Fibroblast of skin of scalp (primary cell): Measurements from ENCODE around the gene MYO5A.
"Not testable (repeated sequence)": the region's sequence is repeated elsewhere in the genome, so short reads cannot be mapped to it uniquely, and the experiment has no call there.

Source experiments
- DNase-seq: peaks from one replicate; pipeline ENCODE4 v3.0.0-alpha.2; 2013

Gene MYO5A

DNA sequence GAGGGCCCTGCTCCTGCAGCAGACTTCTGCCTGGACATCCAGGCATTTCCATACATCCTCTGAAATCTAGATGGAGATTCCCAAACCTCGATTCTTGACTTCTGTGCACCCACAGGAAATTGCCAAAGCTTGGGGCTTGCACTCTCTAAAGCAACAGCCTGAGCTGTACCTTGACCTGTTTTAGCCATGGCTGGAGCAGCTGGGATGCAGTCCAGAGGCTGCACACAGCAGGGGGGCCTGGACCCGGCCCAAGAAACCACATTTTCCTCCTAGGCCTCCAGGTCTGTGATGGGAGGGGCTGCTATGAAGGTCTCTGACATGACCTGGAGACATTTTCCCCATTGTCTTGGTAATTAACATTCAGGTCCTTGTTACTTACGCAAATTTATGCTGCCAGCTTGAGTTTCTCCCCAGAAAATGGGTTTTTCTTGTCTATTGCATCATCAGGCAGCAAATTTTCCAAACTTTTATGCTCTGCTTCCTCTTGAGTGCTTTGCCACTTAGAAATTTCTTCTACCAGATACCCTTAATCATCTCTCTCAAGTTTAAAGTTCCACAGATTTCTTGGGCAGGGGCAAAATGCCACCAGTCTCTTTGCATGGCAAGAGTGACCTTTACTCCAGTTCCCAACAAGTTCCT is 11.8 kb upstream of the MYO5A start:
- DNase-seq = no peak

- DNase-seq = no peak
Measured at GRCh38 chr15:52537459-52537858, 8.8 kb upstream of the MYO5A start.

DNA sequence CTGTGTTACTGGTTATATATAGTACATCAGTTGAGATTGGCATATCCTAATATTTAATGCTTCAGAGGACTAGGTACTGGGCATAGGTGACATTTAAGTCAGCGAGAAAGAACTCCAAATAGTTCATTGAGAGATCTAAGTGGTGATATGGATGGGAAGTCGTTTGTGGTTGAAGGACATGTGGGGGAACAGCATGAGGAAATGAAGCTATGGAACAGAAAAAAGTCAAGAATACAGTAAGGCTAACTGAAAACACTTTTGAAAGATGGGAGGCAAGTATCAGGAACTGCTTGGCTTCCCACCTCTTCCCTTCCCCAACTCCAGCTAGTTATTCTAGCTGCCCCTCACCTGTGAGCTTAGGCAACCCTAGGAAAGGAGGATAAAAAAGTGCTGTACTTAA is 3.7 kb upstream of the MYO5A start:
- no peak for DNase-seq

GRCh38 chr15:52529940-52530339 is 1.3 kb upstream of the MYO5A start:
- DNase-seq = no peak

DNA sequence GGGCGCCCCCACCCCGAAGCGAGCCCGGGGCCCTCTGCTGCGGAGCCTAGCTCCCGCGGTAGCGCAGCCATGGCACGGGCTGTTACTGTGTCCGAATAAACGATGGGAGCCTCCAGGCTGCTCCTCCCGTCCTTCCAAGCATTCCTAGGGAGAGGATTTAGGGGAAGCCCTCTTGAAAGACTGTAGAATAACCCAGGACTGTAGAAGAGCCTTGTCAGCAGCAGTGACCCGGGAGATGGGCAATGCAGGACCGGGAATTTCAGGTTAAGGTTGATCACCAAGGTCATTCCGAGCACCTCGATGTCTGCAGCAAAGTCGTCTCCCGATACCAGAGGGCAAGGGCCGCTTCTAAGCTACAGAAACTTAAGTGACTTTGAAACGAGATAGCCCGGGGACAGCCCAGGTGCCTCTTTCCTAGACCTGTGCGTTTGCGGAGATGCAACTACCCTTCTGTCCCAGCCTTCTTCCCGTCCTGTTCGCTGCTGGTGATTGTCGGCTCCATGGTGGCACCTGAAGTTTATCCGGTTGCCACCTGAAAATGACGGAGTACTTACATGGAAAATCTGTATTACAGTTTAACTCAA is 753 bp upstream of the MYO5A start:
- no peak for DNase-seq

DNA sequence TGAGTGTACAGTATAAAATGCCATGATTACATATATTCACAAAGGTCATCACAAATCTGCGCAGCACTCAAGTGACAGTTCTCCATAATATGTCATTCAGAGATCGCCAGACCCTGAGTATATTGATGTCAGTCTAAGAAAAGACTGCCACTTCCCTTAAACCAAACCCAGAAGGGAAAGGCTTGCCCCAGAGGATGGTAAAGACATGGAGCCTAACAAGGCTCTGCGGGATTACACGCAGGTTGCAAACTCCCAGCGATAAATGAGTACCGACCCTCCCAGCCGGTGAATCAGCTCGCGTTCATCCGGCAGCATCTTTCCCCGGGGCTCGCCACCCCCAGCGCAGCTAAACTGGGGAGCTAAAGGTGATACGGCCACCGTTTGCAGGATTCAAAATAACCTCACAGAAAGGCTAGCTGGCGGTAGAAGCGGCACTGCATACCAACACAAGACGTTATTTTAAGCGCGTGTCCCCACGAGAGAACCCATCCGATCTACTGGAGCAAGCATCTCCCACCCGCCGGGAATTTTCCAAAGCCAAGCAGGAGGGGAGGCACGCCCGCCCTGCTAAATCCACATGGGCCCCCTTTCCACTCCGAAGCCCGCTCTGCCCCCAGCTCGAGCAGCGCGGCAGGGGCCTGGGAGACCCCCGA is 643 bp downstream of the MYO5A start:
- peak; percentile 22 for DNase-seq

DNA sequence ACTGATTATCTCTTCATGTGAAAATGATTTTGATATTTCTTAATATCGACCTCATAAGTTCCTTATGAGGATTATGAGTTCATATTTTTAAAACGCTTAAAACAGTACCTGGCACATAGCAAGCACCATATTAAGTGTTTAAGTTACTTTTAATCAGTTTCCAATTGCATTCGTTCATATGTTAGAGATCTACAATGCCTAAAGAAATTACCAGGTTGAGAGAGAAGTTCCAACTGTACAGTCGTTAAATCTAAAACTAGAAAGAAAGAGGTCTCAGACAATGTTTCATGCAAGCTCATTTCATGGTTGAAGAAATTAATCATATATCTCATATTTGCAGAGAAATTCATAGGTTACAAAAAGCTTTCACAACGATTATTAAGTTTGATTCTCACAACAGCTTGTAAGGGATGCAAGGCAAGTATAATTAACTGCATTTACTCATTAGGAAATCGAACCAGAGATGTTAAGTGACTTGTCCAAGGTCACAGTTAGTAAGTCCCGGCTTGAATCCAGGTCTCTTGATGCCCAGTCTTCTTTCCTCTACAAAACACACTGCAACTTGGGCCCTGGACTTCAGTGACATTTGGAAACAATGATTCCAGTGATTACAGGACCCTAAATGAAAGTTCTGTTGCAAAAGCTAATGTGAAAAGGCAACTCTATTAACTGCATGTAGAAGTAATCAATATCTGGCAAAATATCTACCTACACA is 1.3 kb downstream of the MYO5A start:
- DNase-seq = no peak

- DNase-seq = no peak
Measured at GRCh38 chr15:52524223-52525136, 4.2 kb downstream of the MYO5A start.

DNA sequence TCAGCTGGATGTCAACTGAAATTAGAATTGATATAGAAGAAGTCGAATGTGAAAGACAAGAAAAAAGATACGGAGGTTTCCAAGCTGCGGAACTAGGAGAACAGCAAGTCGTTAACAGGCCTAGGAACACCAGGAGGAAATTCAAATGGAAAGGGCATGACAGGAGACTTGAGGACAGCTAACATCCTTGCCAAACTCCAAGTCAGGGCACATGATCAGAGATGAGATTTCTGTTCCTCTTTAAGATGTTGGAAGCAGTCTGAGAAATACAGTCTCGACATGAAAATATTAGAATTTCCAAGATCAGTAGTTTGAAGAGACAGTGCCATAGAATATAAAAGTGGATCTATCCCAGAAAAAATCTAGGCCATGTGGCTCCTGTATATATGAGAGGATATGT is 5.0 kb downstream of the MYO5A start:
- DNase-seq = no peak

- DNase-seq = peak; percentile 83
Measured at GRCh38 chr15:52523192-52523591, 5.5 kb downstream of the MYO5A start.

GRCh38 chr15:52521682-52522081 is 7.0 kb downstream of the MYO5A start:
- no peak for DNase-seq

DNA sequence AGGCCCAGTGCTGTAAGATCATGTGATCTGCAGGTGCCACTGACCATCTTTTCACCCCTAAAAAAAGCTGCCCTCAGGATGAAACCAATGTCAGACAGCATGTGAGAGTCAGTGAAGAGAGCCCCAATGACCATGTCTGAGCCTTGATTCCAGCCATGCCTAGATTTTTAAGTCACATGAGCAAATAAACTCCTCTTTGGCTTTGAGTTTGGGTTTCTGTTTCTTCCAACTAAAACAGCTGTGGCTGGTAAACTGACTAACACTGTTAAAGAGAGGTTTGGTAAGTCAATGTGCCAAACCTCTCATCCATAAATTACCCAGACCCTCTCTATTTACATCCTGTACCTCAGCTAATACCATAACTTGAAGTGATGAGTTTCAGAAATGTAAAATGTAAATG is 8.3 kb downstream of the MYO5A start:
- no peak for DNase-seq

- no peak for DNase-seq
Measured at GRCh38 chr15:52518487-52519371, 10.0 kb downstream of the MYO5A start.

GRCh38 chr15:52517014-52517413 is 11.7 kb downstream of the MYO5A start:
- DNase-seq = no peak

GRCh38 chr15:52515343-52515742 is 13.3 kb downstream of the MYO5A start:
- no peak for DNase-seq

GRCh38 chr15:52514482-52514881 is 14.2 kb downstream of the MYO5A start:
- DNase-seq = no peak

GRCh38 chr15:52512869-52513268 is 15.8 kb downstream of the MYO5A start:
- DNase-seq = not testable (repeated sequence)

DNA sequence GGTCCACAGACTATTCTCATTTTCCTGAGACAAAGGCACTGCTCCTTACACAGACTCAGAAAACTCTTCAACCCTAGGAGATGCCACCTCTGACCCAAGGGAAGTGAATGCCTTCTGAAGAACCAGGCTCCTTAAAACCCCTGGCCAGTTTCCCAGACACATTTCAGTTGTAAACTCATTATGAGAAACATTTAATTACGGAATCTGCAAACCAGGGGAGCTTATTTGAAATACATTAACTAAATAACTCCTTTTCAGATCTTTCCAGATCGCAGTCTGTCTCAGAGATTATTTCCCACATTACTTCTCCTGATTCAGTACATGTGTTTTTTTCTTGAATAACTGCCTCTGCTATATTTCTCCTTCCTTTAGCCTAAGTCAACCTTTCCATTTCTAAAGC is 17.6 kb downstream of the MYO5A start:
- DNase-seq = no peak

DNA sequence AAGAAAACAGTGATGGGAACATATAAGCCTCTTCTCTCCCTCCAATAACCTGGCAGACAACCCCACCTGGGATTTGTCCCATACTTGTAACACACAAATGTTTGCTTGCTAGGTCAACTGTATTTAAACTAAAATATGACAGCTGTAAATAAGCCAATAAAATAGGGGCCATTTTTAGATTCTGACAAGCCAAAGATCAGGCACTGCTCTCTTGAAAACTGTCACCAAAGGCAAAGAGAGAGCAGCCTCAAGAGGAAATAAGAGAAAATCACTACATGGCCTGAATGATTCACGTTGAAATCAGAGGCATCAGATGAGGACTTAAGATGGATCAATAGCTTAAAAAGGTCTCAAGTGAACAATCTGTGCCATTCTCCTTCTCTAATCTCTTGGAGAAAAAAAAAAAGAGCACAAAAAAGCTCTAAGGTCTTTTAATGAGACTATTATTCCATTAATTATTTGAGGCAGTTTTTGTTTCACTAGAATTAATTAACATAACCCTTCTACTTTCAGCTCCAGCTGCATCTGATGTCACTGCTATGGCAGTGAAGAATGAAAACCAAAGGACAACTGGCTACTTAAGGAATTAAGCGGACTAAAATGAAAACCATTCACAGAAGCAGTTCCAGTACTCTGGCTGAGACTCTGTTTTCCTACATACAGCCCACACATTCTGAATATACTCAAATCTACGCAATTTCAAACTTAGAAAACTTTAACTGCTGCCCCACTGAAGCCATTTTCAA is 19.0 kb downstream of the MYO5A start:
- no peak for DNase-seq

DNA sequence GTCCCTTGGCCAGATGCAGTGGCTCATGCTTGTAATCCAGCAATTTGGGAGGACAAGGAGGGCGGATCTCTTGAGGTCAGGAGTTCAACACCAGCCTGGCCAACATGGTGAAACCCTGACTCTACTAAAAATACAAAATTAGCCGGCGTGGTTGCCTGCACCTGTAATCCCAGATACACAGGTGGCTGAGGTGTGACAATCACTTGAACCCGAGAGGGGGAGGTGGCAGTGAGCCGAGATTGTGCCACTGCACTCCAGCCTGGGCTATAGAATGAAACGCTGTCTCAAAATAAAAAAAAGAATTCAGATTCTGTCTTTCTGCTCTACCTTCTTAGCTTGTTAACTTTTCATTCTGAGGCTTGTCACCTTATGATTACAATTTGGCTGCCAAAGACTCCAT is 22.1 kb downstream of the MYO5A start:
- DNase-seq = no peak

GRCh38 chr15:52505151-52505550 is 23.5 kb downstream of the MYO5A start:
- no peak for DNase-seq
